ENCODE results near the gene WSB1. TPM values are rescaled to one million over a fixed set of nuclear protein-coding genes. Genes with fewer than 3 reads are reported as not detected.
A peak's percentile ranks its signal among the peaks of the same experiment; 100 is the strongest.

Gene WSB1
- total and polyA plus RNA-seq, 3 experiments from 2014 or later, result 71.0 to 187 (median 72.5) TPM

DNA sequence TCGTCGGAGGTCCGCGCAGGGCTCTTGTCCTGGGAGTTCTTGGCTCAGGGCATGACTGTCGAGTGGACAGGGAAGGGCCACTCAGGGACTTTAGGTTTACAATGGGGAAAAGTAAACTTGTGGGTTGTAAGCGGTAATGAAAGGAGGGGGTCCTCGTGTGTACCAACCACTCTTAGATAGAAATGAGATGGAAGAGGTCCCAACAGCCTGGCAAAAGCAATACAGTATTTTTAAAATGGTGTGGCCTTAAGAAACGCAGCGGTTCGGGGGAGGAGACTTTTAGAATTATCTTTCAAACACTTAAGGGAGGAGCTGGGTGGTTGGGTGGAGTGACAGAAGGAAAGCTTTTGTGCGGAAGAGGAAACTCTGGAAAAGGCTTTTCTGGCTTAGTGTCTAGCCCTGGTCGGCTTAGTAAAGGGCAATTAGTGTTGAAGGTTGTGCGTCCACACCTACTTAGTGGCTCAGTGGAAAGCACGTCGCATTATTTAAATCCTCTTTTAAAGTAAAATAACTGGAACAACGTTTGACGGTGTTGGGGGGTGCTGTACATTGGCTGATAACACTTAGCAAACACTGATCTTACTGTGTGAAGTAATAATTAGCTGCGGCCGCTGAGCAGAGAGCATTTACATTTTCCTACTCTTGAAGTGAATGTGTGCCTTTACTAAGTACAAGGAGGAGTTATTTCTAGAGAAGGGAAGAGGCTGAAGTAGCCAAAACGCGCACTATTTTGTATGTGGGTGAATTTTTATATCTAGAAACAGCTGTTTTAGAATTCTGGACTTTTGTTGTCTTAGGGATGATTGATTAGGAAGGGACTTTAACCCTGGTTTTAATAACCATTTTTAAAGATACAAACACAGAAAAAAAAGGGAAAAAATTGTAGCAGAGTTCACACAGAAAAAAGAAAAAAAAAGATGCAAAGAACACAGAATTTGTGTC is 1.0 kb downstream of the WSB1 start:
- no peaks in the 10 kb centered on the region for H3K36me3 ChIP-seq (ENCODE audit: insufficient read depth, low read length)
- Mint-ChIP-seq H3K36me3 (peaks cover 0 to 21% (median 3%) of the 10 kb centered on the region in 3 donors), H3K27ac (peak overlapping the region; percentile 95 to 100 (median 98)), H3K4me1 (peaks cover 48 to 59% (median 57%) of the 10 kb centered on the region in 3 donors), H3K9me3 (no peaks in the 10 kb centered on the region), H3K27me3 (peaks cover 0 to 2% of the 10 kb centered on the region in 2 donors), H3K4me3 (peak overlapping the region; percentile 90 to 98 (median 97))
- peak overlapping the region; percentile 100 for H3K4me3 ChIP-seq (ENCODE audit: low read length)
- H3K27ac ChIP-seq (ENCODE audit: low read depth, low read length), result peak overlapping the region; percentile 100
- ChIA-PET POLR2A (interaction anchor here (0.5 to 3.1 kb wide), 16 partner anchors 10 to 512 kb away, joined by 3 to 19 read pairs (median 3); partner anchors contain the start of gene KSR1), CTCF (interaction anchor here (4.1 to 4.7 kb wide), 2 partner anchors 37 to 58 kb away, joined by 21 to 24 read pairs; no protein-coding TSS in a partner anchor)
- no peaks in the 10 kb centered on the region for H3K9me3 ChIP-seq (ENCODE audit: low read length)
- peaks cover 49% of the 10 kb centered on the region for H3K4me1 ChIP-seq (ENCODE audit: insufficient read depth, low read length)
- H3K27me3 ChIP-seq (ENCODE audit: insufficient read depth, low read length, poor library complexity, severe bottlenecking), result no peaks in the 10 kb centered on the region
- peak; percentile 25 to 62 (median 58) for DNase-seq

DNA sequence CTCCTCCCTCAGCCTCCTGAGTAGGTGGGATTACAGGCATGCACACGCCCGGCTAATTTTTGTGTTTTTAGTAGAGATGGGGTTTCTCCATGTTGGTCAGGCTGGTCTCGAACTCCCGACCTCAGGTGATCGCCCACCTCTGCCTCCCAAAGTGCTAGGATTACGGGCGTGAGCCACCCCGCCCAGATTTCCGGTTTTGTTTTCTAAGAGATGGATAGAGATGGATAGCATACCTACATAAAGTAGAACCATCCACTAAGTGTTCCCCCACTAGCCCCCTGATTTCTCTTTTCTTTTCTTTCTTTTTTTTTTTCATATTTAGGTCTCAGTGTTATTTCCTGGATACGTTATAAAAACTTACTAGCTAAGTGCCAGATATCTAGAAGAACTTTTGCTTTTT is 2.0 kb downstream of the WSB1 start:
- Histone ChIP-seq H3K27me3 (ENCODE audit: insufficient read depth, low read length, poor library complexity, severe bottlenecking) (no peaks in the 10 kb centered on the region), H3K4me3 (ENCODE audit: low read length) (peak overlapping the region; percentile 100), H3K36me3 (ENCODE audit: insufficient read depth, low read length) (no peaks in the 10 kb centered on the region), H3K9me3 (ENCODE audit: low read length) (no peaks in the 10 kb centered on the region), H3K27ac (ENCODE audit: low read depth, low read length) (peak overlapping the region; percentile 20), H3K4me1 (ENCODE audit: insufficient read depth, low read length) (peaks cover 56% of the 10 kb centered on the region)
- CTCF ChIA-PET, result interaction anchor here (1.3 kb wide), 1 partner anchor 37 kb away, joined by 5 read pairs; no protein-coding TSS in a partner anchor
- Mint-ChIP-seq H3K4me1 (peaks cover 45 to 66% (median 61%) of the 10 kb centered on the region in 3 donors), H3K27me3 (peaks cover 0 to 2% of the 10 kb centered on the region in 2 donors), H3K4me3 (peak overlapping the region; percentile 90 to 98 (median 97)), H3K27ac (peak overlapping the region; percentile 43 to 100 (median 98)), H3K9me3 (no peaks in the 10 kb centered on the region), H3K36me3 (peaks cover 0 to 21% (median 0%) of the 10 kb centered on the region in 3 donors)
- DNase-seq, result no peak
- POLR2A ChIA-PET, result interaction anchor here (0.6 to 3.1 kb wide), 2 partner anchors 37 to 299 kb away, joined by 3 to 19 read pairs; no protein-coding TSS in a partner anchor

DNA sequence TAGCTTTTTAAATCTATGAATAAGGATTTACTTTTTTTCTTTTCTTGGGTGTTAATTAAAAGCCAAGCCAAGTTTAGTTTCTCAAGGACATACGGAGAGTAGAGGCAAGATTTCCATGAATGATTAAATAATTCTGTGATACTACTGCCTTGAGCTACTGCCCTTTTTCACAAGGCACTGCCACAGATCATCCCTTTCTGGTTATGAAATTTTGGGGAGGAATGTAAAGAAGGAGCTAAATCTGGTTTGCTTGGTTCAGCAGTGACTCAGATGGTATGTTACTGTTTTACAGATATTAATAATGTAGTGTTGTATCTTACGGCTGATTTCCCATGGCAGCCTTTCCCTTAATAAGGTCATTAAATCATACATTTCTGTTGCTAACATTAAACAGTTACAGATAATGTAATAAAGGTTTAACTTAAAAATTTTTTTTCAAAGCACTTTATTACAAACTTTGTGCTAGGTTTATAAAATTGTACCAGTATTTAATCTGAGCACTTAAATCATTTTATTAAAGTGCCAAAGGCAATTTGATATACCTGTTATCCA is 2.6 kb downstream of the WSB1 start:
- Histone ChIP-seq H3K36me3 (ENCODE audit: insufficient read depth, low read length) (no peaks in the 10 kb centered on the region), H3K9me3 (ENCODE audit: low read length) (no peaks in the 10 kb centered on the region), H3K27ac (ENCODE audit: low read depth, low read length) (peak overlapping the region; percentile 20), H3K4me1 (ENCODE audit: insufficient read depth, low read length) (peaks cover 61% of the 10 kb centered on the region), H3K27me3 (ENCODE audit: insufficient read depth, low read length, poor library complexity, severe bottlenecking) (no peaks in the 10 kb centered on the region), H3K4me3 (ENCODE audit: low read length) (no peak overlapping the region)
- Mint-ChIP-seq H3K27ac (peak overlapping the region; percentile 43 to 100 (median 98)), H3K27me3 (peaks cover 0 to 2% of the 10 kb centered on the region in 2 donors), H3K36me3 (peaks cover 0 to 25% (median 0%) of the 10 kb centered on the region in 3 donors), H3K4me1 (peaks cover 51 to 71% (median 67%) of the 10 kb centered on the region in 3 donors), H3K9me3 (no peaks in the 10 kb centered on the region), H3K4me3 (peak overlapping the region; percentile 90 to 98 (median 97))
- no peak for DNase-seq
- CTCF ChIA-PET, result interaction anchor here (1.3 kb wide), 1 partner anchor 37 kb away, joined by 5 read pairs; no protein-coding TSS in a partner anchor
- POLR2A ChIA-PET, result interaction anchor here (0.6 kb wide), 1 partner anchor 298 kb away, joined by 3 read pairs; no protein-coding TSS in a partner anchor

DNA sequence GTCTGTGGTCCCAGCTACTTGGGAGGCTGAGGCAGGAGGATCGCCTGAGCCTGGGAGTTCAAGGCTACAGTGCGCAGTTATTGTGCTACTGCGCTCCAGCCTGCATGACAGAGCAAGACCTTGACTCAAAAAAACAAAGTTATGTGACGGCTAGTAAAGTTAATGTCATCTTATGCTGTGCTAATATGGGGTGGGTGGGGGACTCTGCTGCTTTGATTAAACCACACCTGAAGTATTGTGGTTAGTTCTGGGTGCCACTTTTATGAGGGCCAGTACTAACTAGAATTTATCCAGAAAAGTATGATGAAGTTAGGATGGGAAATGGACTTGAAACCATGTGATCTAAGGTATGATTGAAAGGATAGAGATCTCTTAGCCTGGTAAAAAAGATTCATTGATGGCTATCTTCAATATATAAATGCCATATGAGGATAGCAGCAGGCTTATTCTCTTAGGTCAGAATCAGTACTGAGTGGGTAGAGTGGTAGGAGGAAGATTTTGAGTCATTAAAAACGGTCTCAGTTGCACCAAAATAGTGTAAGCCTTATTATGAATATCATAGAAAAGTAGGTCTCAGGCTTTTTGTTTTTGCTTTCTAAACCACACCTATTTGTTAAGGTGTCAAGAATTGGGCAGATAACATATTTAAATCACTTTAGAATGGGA is 5.6 kb downstream of the WSB1 start:
- Histone ChIP-seq H3K27ac (ENCODE audit: low read depth, low read length) (no peak overlapping the region), H3K4me1 (ENCODE audit: insufficient read depth, low read length) (peaks cover 53% of the 10 kb centered on the region), H3K4me3 (ENCODE audit: low read length) (no peak overlapping the region), H3K9me3 (ENCODE audit: low read length) (no peaks in the 10 kb centered on the region), H3K36me3 (ENCODE audit: insufficient read depth, low read length) (no peaks in the 10 kb centered on the region), H3K27me3 (ENCODE audit: insufficient read depth, low read length, poor library complexity, severe bottlenecking) (no peaks in the 10 kb centered on the region)
- H3K4me3 Mint-ChIP-seq, result peak overlapping the region; percentile 13 to 81 (median 27)
- H3K36me3 Mint-ChIP-seq, result peaks cover 0 to 42% (median 0%) of the 10 kb centered on the region in 3 donors
- no peaks in the 10 kb centered on the region for H3K9me3 Mint-ChIP-seq
- ChIA-PET POLR2A (no interaction called here), CTCF (interaction anchor here (1.3 to 1.7 kb wide), 2 partner anchors 10 kb away, joined by 5 read pairs; no protein-coding TSS in a partner anchor)
- peaks cover 61 to 86% (median 79%) of the 10 kb centered on the region in 3 donors for H3K4me1 Mint-ChIP-seq
- H3K27me3 Mint-ChIP-seq, result no peaks in the 10 kb centered on the region
- no peak for DNase-seq
- peak overlapping the region in 7 of 8 donors; percentile 5 to 92 (median 57) for H3K27ac Mint-ChIP-seq

DNA sequence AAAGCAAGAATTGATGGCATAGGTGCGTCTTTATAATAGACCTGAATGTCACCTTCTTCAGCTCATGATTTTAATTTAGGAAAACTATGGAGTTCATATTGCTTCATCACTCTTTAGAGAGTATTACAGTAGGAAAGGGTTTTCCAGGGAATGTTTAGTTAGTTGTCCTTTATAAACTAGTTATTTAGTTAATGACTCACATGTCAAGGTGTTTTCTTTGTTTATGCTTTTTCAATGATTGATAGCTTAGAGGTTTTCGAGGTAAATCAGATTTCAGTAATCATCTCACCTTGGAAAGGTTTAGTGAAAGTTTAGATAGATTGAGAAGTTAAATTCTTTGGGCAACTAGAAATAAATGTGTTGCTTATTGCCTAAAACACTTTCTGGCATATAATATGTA is 9.8 kb downstream of the WSB1 start:
- peak overlapping the region in 2 of 8 donors; percentile 12 to 66 for H3K27ac Mint-ChIP-seq
- Histone ChIP-seq H3K4me3 (ENCODE audit: low read length) (no peak overlapping the region), H3K27ac (ENCODE audit: low read depth, low read length) (no peak overlapping the region), H3K9me3 (ENCODE audit: low read length) (no peaks in the 10 kb centered on the region), H3K27me3 (ENCODE audit: insufficient read depth, low read length, poor library complexity, severe bottlenecking) (no peaks in the 10 kb centered on the region), H3K4me1 (ENCODE audit: insufficient read depth, low read length) (peaks cover 24% of the 10 kb centered on the region), H3K36me3 (ENCODE audit: insufficient read depth, low read length) (peaks cover 26% of the 10 kb centered on the region)
- no peak for DNase-seq
- no peaks in the 10 kb centered on the region for H3K27me3 Mint-ChIP-seq
- H3K4me1 Mint-ChIP-seq, result peaks cover 37 to 64% (median 55%) of the 10 kb centered on the region in 3 donors
- no peaks in the 10 kb centered on the region for H3K9me3 Mint-ChIP-seq
- CTCF ChIA-PET, result interaction anchor here (2.5 kb wide), 1 partner anchor 10 kb away, joined by 7 read pairs; the partner anchor contains the start of gene WSB1
- no peak overlapping the region for H3K4me3 Mint-ChIP-seq
- POLR2A ChIA-PET, result interaction anchor here (0.8 kb wide), 1 partner anchor 63 kb away, joined by 7 read pairs; no protein-coding TSS in a partner anchor
- peaks cover 0 to 64% (median 5%) of the 10 kb centered on the region in 3 donors for H3K36me3 Mint-ChIP-seq

DNA sequence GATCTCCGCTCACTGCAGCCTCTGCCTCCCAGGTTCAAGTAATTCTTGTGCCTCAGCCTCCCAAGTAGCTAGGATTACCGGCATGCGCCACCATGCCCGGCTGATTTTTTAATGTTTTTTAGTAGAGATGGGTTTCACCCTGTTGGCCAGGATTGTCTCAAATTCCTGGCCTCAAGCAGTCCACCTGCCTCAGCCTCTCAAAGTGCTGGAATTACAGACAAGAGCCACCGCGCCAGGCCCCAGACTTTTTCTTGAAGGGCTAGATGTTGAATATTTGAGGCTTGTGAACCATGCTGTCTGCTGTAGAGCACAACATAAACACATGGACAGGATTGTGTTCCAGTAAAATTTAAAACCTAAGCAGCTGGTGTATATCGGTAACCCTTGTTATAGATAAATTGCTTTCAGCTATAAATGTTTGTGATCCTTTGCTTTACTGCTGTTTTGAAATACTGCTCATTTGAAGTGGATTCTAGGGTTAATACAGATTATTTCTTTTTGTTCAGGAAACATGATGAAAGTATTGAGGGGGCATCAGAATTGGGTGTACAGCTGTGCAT is 12.4 kb downstream of the WSB1 start:
- peaks cover 21 to 39% (median 31%) of the 10 kb centered on the region in 3 donors for H3K4me1 Mint-ChIP-seq
- peaks cover 0 to 85% (median 16%) of the 10 kb centered on the region in 3 donors for H3K36me3 Mint-ChIP-seq
- Histone ChIP-seq H3K9me3 (ENCODE audit: low read length) (no peaks in the 10 kb centered on the region), H3K27me3 (ENCODE audit: insufficient read depth, low read length, poor library complexity, severe bottlenecking) (no peaks in the 10 kb centered on the region), H3K36me3 (ENCODE audit: insufficient read depth, low read length) (peaks cover 45% of the 10 kb centered on the region), H3K4me3 (ENCODE audit: low read length) (no peak overlapping the region), H3K27ac (ENCODE audit: low read depth, low read length) (no peak overlapping the region), H3K4me1 (ENCODE audit: insufficient read depth, low read length) (peaks cover under 1% of the 10 kb centered on the region)
- DNase-seq, result no peak
- no peaks in the 10 kb centered on the region for H3K27me3 Mint-ChIP-seq
- no peaks in the 10 kb centered on the region for H3K9me3 Mint-ChIP-seq
- H3K4me3 Mint-ChIP-seq, result no peak overlapping the region
- POLR2A ChIA-PET, result no interaction called here
- CTCF ChIA-PET, result interaction anchor here (1.0 kb wide), 1 partner anchor 294 kb away, joined by 3 read pairs; no protein-coding TSS in a partner anchor
- H3K27ac Mint-ChIP-seq, result peak overlapping the region in 3 of 8 donors; percentile 0 to 86 (median 30)

DNA sequence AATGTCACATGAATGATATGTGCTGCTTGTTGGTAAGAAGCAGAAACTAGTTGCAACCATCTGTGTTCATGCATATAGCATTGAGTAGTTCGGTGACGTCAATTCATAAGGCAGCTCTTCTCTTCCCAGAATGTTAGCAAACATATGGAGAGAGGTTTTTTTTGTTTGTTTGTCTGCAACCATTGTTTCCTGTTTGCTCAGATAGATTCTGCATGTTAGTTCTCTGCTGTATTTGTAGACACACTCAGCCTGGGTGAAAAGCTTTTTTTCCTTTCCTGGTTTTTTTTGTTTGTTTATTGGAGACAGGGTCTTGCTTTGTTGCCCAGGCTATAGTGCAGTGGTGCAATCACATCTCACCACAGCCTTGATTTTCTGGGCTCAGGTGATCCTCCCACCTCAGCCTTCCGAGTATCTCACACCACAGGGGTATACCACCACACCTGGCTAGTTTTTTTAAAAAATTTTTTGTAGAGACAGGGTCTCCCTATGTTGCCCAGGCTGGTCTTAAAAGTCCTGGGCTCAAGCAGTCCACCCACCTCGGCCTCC is 16.7 kb downstream of the WSB1 start:
- Histone ChIP-seq H3K36me3 (ENCODE audit: insufficient read depth, low read length) (peaks cover 67% of the 10 kb centered on the region), H3K27ac (ENCODE audit: low read depth, low read length) (no peak overlapping the region), H3K27me3 (ENCODE audit: insufficient read depth, low read length, poor library complexity, severe bottlenecking) (no peaks in the 10 kb centered on the region), H3K9me3 (ENCODE audit: low read length) (no peaks in the 10 kb centered on the region), H3K4me3 (ENCODE audit: low read length) (no peak overlapping the region), H3K4me1 (ENCODE audit: insufficient read depth, low read length) (no peaks in the 10 kb centered on the region)
- CTCF ChIA-PET, result interaction anchor here (2.1 kb wide), 1 partner anchor 10 kb away, joined by 5 read pairs; no protein-coding TSS in a partner anchor
- no peak overlapping the region for H3K4me3 Mint-ChIP-seq
- no peaks in the 10 kb centered on the region for H3K9me3 Mint-ChIP-seq
- peaks cover 4 to 86% (median 29%) of the 10 kb centered on the region in 3 donors for H3K36me3 Mint-ChIP-seq
- H3K27me3 Mint-ChIP-seq, result no peaks in the 10 kb centered on the region
- peaks cover 3 to 10% (median 10%) of the 10 kb centered on the region in 3 donors for H3K4me1 Mint-ChIP-seq
- H3K27ac Mint-ChIP-seq, result peak overlapping the region in 4 of 8 donors; percentile 26 to 88 (median 50)
- DNase-seq, result no peak
- POLR2A ChIA-PET, result no interaction called here
